Measurements from ENCODE around the gene BRIP1.

DNA sequence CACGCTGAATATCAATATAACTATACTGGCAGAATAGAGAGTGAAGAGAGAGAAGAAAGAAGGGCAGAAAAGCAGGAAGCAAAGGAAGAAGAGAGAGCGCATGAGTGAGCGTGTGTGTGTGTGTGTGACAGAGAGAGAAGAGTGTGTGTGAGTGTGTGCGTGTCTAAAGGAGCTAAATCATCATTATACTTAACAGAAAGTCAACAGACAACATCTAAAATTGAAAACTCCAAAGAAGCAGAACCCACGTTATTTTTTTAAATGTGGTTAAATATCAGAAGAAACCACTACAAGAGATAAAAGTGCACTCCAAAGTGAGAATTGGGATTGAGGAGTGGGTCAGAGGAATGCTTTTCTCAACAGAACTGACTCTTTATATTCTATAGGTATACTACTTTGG is 77.2 kb downstream of the BRIP1 start:
- no peak for TF ChIP-seq EZH2phosphoT487 (IDR thresholded peaks at IDR 0.05; ENCODE audit: insufficient read depth, low read depth)
- no peak for TF ChIP-seq EZH2 (IDR thresholded peaks at IDR 0.05; ENCODE audit: insufficient read depth, poor library complexity, severe bottlenecking)

All from GM23248 (cell line).